Peyer's patch (tissue), 4 donors: Measurements from ENCODE around the gene ZNF521.

Experiments used
- POLR2A ChIP-seq, 2 donors: fragments of 450-650 bp; IDR thresholded peaks; one replicate each; pipeline ENCODE4 v1.5.1; 2017; ENCODE audit warnings: antibody characterized with exemption in 2 of 2, mild to moderate bottlenecking in 2 of 2, moderate library complexity in 2 of 2
- TF ChIP-seq, protein P1 (sequence below), 6 experiments: fragments of 450-650 bp in 4 of 6; fragments of 200-600 bp in 2 of 6; sonication (generic) in 1 of 6; IDR thresholded peaks; one replicate each; pipeline ENCODE4 v1.5.1; 2017 to 2019; ENCODE audit warnings: antibody characterized with exemption in 6 of 6, mild to moderate bottlenecking in 3 of 6, moderate library complexity in 1 of 6

DNA sequence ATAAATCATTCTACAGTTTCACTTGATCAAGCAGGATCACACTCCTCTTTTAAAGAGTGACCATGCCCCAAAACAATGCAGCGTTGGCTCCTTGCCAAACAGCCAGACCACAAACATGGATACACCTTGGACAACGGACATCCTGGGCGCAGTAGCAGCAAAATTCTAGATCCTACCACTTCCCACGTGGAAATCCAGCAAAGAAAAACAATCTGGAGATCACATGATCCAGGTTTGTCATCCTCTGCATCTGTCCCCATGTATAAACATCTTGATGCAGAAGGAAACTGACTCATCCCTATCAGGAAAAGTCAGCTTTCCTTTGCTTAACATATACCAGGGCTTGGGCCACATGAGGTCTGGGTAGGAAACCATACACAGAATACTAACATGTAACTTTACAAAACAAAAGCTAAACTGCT is 53.1 kb downstream of the ZNF521 start:
- TF ChIP-seq, protein P1, sequence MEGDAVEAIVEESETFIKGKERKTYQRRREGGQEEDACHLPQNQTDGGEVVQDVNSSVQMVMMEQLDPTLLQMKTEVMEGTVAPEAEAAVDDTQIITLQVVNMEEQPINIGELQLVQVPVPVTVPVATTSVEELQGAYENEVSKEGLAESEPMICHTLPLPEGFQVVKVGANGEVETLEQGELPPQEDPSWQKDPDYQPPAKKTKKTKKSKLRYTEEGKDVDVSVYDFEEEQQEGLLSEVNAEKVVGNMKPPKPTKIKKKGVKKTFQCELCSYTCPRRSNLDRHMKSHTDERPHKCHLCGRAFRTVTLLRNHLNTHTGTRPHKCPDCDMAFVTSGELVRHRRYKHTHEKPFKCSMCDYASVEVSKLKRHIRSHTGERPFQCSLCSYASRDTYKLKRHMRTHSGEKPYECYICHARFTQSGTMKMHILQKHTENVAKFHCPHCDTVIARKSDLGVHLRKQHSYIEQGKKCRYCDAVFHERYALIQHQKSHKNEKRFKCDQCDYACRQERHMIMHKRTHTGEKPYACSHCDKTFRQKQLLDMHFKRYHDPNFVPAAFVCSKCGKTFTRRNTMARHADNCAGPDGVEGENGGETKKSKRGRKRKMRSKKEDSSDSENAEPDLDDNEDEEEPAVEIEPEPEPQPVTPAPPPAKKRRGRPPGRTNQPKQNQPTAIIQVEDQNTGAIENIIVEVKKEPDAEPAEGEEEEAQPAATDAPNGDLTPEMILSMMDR (IDR thresholded peaks at IDR 0.05) = no peak
- TF ChIP-seq POLR2A (IDR thresholded peaks at IDR 0.05) = no peak
